ENCODE measurements around the gene ZBTB21.

ZBTB21 gene

GRCh38 chr21:42016364-42016985, 6.3 kb upstream of the ZBTB21 start:
- no peak overlapping the region for H3K27ac ChIP-seq (ENCODE audit: low read depth, low read length)
- no peak overlapping the region for H3K4me3 ChIP-seq (ENCODE audit: low read depth in 1 of 2, low read length in 2 of 2)
- no peaks in the 10 kb centered on the region for H3K9me3 ChIP-seq (ENCODE audit: low read length)
- no peaks in the 10 kb centered on the region for H3K4me1 ChIP-seq (ENCODE audit: insufficient read depth, low read length)
- no peak overlapping the region for H3K9ac ChIP-seq (ENCODE audit: low read length)
- no peaks in the 10 kb centered on the region for H3K27me3 ChIP-seq (ENCODE audit: control insufficient read depth in 1 of 2, insufficient read depth in 2 of 2, low read length in 2 of 2)
- no peaks in the 10 kb centered on the region for H3K36me3 ChIP-seq (ENCODE audit: insufficient read depth, low read length)

GRCh38 chr21:42013931-42014330, 3.8 kb upstream of the ZBTB21 start:
- Histone ChIP-seq H3K9me3 (ENCODE audit: low read length) (no peaks in the 10 kb centered on the region), H3K27me3 (ENCODE audit: control insufficient read depth in 1 of 2, insufficient read depth in 2 of 2, low read length in 2 of 2) (no peaks in the 10 kb centered on the region), H3K36me3 (ENCODE audit: insufficient read depth, low read length) (no peaks in the 10 kb centered on the region), H3K27ac (ENCODE audit: low read depth, low read length) (no peak overlapping the region), H3K4me1 (ENCODE audit: insufficient read depth, low read length) (peaks cover under 1% of the 10 kb centered on the region), H3K9ac (ENCODE audit: low read length) (no peak overlapping the region), H3K4me3 (ENCODE audit: low read depth in 1 of 2, low read length in 2 of 2) (no peak overlapping the region)

GRCh38 chr21:42013376-42013775, 3.2 kb upstream of the ZBTB21 start:
- no peak overlapping the region for H3K4me3 ChIP-seq (ENCODE audit: low read depth in 1 of 2, low read length in 2 of 2)
- H3K36me3 ChIP-seq (ENCODE audit: insufficient read depth, low read length), result no peaks in the 10 kb centered on the region
- peaks cover 6% of the 10 kb centered on the region for H3K4me1 ChIP-seq (ENCODE audit: insufficient read depth, low read length)
- no peak overlapping the region for H3K9ac ChIP-seq (ENCODE audit: low read length)
- no peaks in the 10 kb centered on the region for H3K9me3 ChIP-seq (ENCODE audit: low read length)
- no peak overlapping the region for H3K27ac ChIP-seq (ENCODE audit: low read depth, low read length)
- no peaks in the 10 kb centered on the region for H3K27me3 ChIP-seq (ENCODE audit: control insufficient read depth in 1 of 2, insufficient read depth in 2 of 2, low read length in 2 of 2)

- H3K9me3 ChIP-seq (ENCODE audit: low read length), result no peaks in the 10 kb centered on the region
- peaks cover 6% of the 10 kb centered on the region for H3K4me1 ChIP-seq (ENCODE audit: insufficient read depth, low read length)
- no peaks in the 10 kb centered on the region for H3K36me3 ChIP-seq (ENCODE audit: insufficient read depth, low read length)
- no peak overlapping the region for H3K27ac ChIP-seq (ENCODE audit: low read depth, low read length)
- H3K9ac ChIP-seq (ENCODE audit: low read length), result no peak overlapping the region
- H3K27me3 ChIP-seq (ENCODE audit: control insufficient read depth in 1 of 2, insufficient read depth in 2 of 2, low read length in 2 of 2), result no peaks in the 10 kb centered on the region
- H3K4me3 ChIP-seq (ENCODE audit: low read depth in 1 of 2, low read length in 2 of 2), result no peak overlapping the region
These were observed 2.7 kb upstream of the ZBTB21 start for GRCh38 chr21:42012763-42013329.

- no peak overlapping the region for H3K9ac ChIP-seq (ENCODE audit: low read length)
- H3K36me3 ChIP-seq (ENCODE audit: insufficient read depth, low read length), result no peaks in the 10 kb centered on the region
These were observed 2.2 kb upstream of the ZBTB21 start for GRCh38 chr21:42012344-42012743.

GRCh38 chr21:42010507-42011495, 641 bp upstream of the ZBTB21 start:
- H3K4me1 ChIP-seq (ENCODE audit: insufficient read depth, low read length), result peaks cover 6% of the 10 kb centered on the region
- H3K27me3 ChIP-seq (ENCODE audit: control insufficient read depth in 1 of 2, insufficient read depth in 2 of 2, low read length in 2 of 2), result no peaks in the 10 kb centered on the region
- peak overlapping the region; percentile 64 to 77 for H3K4me3 ChIP-seq (ENCODE audit: low read depth in 1 of 2, low read length in 2 of 2)
- H3K9ac ChIP-seq (ENCODE audit: low read length), result no peak overlapping the region
- peak overlapping the region; percentile 98 for H3K27ac ChIP-seq (ENCODE audit: low read depth, low read length)
- H3K9me3 ChIP-seq (ENCODE audit: low read length), result no peaks in the 10 kb centered on the region
- no peaks in the 10 kb centered on the region for H3K36me3 ChIP-seq (ENCODE audit: insufficient read depth, low read length)

More at GRCh38 chr21:42012344-42012743, 2.2 kb upstream of the ZBTB21 start:
- Histone ChIP-seq H3K9me3 (ENCODE audit: low read length) (no peaks in the 10 kb centered on the region), H3K27me3 (ENCODE audit: control insufficient read depth in 1 of 2, insufficient read depth in 2 of 2, low read length in 2 of 2) (no peaks in the 10 kb centered on the region), H3K4me1 (ENCODE audit: insufficient read depth, low read length) (peaks cover 6% of the 10 kb centered on the region), H3K4me3 (ENCODE audit: low read depth in 1 of 2, low read length in 2 of 2) (no peak overlapping the region), H3K27ac (ENCODE audit: low read depth, low read length) (no peak overlapping the region)

GRCh38 chr21:42009018-42009830, 936 bp downstream of the ZBTB21 start:
- Histone ChIP-seq H3K4me1 (ENCODE audit: insufficient read depth, low read length) (peaks cover 6% of the 10 kb centered on the region), H3K36me3 (ENCODE audit: insufficient read depth, low read length) (no peaks in the 10 kb centered on the region), H3K27ac (ENCODE audit: low read depth, low read length) (peak overlapping the region; percentile 98), H3K27me3 (ENCODE audit: control insufficient read depth in 1 of 2, insufficient read depth in 2 of 2, low read length in 2 of 2) (no peaks in the 10 kb centered on the region), H3K9ac (ENCODE audit: low read length) (peak overlapping the region; percentile 73), H3K9me3 (ENCODE audit: low read length) (no peaks in the 10 kb centered on the region), H3K4me3 (ENCODE audit: low read depth in 1 of 2, low read length in 2 of 2) (peak overlapping the region; percentile 71 to 99)

GRCh38 chr21:42007356-42007940, 2.7 kb downstream of the ZBTB21 start:
- peaks cover 6% of the 10 kb centered on the region for H3K4me1 ChIP-seq (ENCODE audit: insufficient read depth, low read length)
- no peak overlapping the region for H3K4me3 ChIP-seq (ENCODE audit: low read depth in 1 of 2, low read length in 2 of 2)
- H3K36me3 ChIP-seq (ENCODE audit: insufficient read depth, low read length), result peaks cover 7% of the 10 kb centered on the region
- no peaks in the 10 kb centered on the region for H3K27me3 ChIP-seq (ENCODE audit: control insufficient read depth in 1 of 2, insufficient read depth in 2 of 2, low read length in 2 of 2)
- H3K9me3 ChIP-seq (ENCODE audit: low read length), result no peaks in the 10 kb centered on the region
- H3K9ac ChIP-seq (ENCODE audit: low read length), result no peak overlapping the region
- no peak overlapping the region for H3K27ac ChIP-seq (ENCODE audit: low read depth, low read length)

GRCh38 chr21:42006765-42007164, 3.4 kb downstream of the ZBTB21 start:
- H3K27ac ChIP-seq (ENCODE audit: low read depth, low read length), result no peak overlapping the region
- H3K9me3 ChIP-seq (ENCODE audit: low read length), result no peaks in the 10 kb centered on the region
- H3K4me1 ChIP-seq (ENCODE audit: insufficient read depth, low read length), result peaks cover 6% of the 10 kb centered on the region
- H3K36me3 ChIP-seq (ENCODE audit: insufficient read depth, low read length), result peaks cover 7% of the 10 kb centered on the region
- H3K4me3 ChIP-seq (ENCODE audit: low read depth in 1 of 2, low read length in 2 of 2), result no peak overlapping the region
- H3K27me3 ChIP-seq (ENCODE audit: control insufficient read depth in 1 of 2, insufficient read depth in 2 of 2, low read length in 2 of 2), result no peaks in the 10 kb centered on the region
- no peak overlapping the region for H3K9ac ChIP-seq (ENCODE audit: low read length)

GRCh38 chr21:42004406-42005199, 5.6 kb downstream of the ZBTB21 start:
- Histone ChIP-seq H3K4me1 (ENCODE audit: insufficient read depth, low read length) (peaks cover 6% of the 10 kb centered on the region), H3K4me3 (ENCODE audit: low read depth in 1 of 2, low read length in 2 of 2) (no peak overlapping the region), H3K27ac (ENCODE audit: low read depth, low read length) (no peak overlapping the region), H3K36me3 (ENCODE audit: insufficient read depth, low read length) (peaks cover 7% of the 10 kb centered on the region), H3K9ac (ENCODE audit: low read length) (no peak overlapping the region), H3K27me3 (ENCODE audit: control insufficient read depth in 1 of 2, insufficient read depth in 2 of 2, low read length in 2 of 2) (no peaks in the 10 kb centered on the region), H3K9me3 (ENCODE audit: low read length) (no peaks in the 10 kb centered on the region)
